ENCODE measurements around the gene IL27RA.

DNA sequence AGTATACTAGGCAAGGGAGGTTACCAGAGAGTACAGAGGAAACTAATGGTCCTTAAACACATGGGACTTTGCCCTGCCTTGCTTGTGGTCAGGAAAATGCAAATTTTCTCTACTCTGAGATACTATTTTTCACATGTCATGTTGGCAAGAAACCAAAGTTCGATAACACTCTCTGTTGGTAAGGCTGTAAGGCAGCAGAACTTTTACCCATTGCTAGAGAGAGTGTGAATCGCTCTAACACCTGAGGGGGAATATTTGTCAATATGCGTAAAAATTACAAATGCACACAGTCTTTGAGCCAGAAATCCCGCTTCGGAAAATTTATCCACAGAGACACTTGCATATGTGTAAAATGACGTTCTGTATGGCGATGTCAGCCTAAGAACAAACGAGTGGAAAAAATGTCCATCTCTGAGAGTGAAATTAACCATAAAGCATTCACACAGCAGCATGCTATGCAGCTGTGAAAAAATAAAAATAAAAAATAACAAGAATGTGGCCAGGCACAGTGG lies 16.0 kb upstream of the IL27RA start:
- TF ChIP-seq, protein P1, sequence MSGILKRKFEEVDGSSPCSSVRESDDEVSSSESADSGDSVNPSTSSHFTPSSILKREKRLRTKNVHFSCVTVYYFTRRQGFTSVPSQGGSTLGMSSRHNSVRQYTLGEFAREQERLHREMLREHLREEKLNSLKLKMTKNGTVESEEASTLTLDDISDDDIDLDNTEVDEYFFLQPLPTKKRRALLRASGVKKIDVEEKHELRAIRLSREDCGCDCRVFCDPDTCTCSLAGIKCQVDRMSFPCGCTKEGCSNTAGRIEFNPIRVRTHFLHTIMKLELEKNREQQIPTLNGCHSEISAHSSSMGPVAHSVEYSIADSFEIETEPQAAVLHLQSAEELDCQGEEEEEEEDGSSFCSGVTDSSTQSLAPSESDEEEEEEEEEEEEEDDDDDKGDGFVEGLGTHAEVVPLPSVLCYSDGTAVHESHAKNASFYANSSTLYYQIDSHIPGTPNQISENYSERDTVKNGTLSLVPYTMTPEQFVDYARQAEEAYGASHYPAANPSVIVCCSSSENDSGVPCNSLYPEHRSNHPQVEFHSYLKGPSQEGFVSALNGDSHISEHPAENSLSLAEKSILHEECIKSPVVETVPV (CRISPR knock-in tag; IDR thresholded peaks at IDR 0.05): no peak
- no peak for TF ChIP-seq ARNTL (CRISPR knock-in tag; IDR thresholded peaks at IDR 0.05; ENCODE audit: borderline replicate concordance, low read depth)
- TF ChIP-seq GLIS3 (CRISPR knock-in tag; IDR thresholded peaks at IDR 0.05): no peak
- TF ChIP-seq, protein P2, sequence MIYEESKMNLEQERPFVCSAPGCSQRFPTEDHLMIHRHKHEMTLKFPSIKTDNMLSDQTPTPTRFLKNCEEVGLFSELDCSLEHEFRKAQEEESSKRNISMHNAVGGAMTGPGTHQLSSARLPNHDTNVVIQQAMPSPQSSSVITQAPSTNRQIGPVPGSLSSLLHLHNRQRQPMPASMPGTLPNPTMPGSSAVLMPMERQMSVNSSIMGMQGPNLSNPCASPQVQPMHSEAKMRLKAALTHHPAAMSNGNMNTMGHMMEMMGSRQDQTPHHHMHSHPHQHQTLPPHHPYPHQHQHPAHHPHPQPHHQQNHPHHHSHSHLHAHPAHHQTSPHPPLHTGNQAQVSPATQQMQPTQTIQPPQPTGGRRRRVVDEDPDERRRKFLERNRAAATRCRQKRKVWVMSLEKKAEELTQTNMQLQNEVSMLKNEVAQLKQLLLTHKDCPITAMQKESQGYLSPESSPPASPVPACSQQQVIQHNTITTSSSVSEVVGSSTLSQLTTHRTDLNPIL (CRISPR knock-in tag; IDR thresholded peaks at IDR 0.05; ENCODE audit: low read depth): no peak
